ENCODE data around the gene DLX1. TPM values are rescaled to one million over a fixed set of nuclear protein-coding genes. Genes with fewer than 3 reads are reported as not detected.

DLX1 gene
- total RNA-seq, 1 donor from 2014 or later = 0.61 TPM

DNA sequence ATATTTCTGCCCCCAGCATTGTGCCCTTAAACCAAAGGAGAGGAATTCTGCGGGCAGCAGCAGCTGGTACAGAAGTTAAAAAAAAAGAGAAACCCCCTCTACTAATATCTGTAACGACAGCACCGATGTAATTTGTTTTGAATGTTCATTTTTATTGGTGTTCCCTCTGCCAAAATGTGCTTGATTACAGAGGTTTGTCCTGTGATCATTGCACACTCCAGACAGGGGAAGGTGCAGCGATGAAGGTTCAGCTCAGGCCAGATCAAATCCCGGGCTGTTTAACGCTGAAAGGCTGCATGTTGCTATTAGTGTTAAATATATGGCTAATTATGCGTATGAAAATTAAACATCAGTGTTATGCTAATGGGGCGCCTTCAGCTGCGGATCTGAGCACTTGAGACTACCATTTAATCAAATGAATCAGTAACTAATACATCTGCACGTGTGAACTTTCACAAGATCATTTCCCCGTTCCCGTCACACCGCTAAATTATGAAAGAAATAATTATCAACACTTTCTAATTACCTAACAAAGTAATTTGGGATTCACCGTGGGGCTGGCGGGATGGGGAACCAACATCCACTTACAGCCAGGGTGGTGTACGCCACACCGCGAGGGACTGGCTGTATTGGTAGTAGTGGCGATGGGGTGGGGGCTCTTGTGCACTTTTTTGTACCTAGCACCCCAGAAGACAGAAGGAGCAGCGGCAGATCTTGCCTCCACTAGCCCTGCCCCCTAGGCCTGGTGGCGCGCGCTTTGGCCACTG is 1.5 kb upstream of the DLX1 start:
- Mint-ChIP-seq H3K4me1 (ENCODE audit: low read depth, unreplicated experiment) (peaks cover 31% of the 10 kb centered on the region), H3K4me3 (ENCODE audit: unreplicated experiment) (peak overlapping the region; percentile 90), H3K36me3 (ENCODE audit: unreplicated experiment) (no peaks in the 10 kb centered on the region), H3K9me3 (ENCODE audit: unreplicated experiment) (peaks cover 20% of the 10 kb centered on the region), H3K27ac (ENCODE audit: unreplicated experiment) (peak overlapping the region; percentile 33), H3K27me3 (ENCODE audit: unreplicated experiment) (peaks cover 58% of the 10 kb centered on the region)
- TF ChIP-seq, protein P1, sequence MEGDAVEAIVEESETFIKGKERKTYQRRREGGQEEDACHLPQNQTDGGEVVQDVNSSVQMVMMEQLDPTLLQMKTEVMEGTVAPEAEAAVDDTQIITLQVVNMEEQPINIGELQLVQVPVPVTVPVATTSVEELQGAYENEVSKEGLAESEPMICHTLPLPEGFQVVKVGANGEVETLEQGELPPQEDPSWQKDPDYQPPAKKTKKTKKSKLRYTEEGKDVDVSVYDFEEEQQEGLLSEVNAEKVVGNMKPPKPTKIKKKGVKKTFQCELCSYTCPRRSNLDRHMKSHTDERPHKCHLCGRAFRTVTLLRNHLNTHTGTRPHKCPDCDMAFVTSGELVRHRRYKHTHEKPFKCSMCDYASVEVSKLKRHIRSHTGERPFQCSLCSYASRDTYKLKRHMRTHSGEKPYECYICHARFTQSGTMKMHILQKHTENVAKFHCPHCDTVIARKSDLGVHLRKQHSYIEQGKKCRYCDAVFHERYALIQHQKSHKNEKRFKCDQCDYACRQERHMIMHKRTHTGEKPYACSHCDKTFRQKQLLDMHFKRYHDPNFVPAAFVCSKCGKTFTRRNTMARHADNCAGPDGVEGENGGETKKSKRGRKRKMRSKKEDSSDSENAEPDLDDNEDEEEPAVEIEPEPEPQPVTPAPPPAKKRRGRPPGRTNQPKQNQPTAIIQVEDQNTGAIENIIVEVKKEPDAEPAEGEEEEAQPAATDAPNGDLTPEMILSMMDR (IDR thresholded peaks at IDR 0.05; ENCODE audit: partially characterized antibody, unreplicated experiment) = no peak
- no peak for DNase-seq

DNA sequence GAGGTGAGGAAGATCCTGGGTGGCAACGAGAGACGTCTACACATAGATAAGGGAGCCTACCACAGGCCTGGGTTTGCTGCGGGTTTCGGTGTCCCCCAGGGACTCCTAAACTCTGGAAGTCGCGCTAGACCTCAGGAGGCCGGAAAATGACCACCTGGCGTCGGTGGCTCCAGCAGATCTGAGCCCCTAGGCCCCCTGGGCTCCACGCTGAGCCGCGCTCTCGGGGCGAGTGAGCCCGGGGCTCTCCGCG is 987 bp upstream of the DLX1 start:
- H3K4me1 Mint-ChIP-seq (ENCODE audit: low read depth, unreplicated experiment) = peaks cover 31% of the 10 kb centered on the region
- peak; percentile 23 for DNase-seq
- H3K4me3 Mint-ChIP-seq (ENCODE audit: unreplicated experiment) = peak overlapping the region; percentile 90
- TF ChIP-seq, protein P1 (IDR thresholded peaks at IDR 0.05; ENCODE audit: partially characterized antibody, unreplicated experiment) = no peak
- H3K9me3 Mint-ChIP-seq (ENCODE audit: unreplicated experiment) = peaks cover 22% of the 10 kb centered on the region
- no peaks in the 10 kb centered on the region for H3K36me3 Mint-ChIP-seq (ENCODE audit: unreplicated experiment)
- peaks cover 57% of the 10 kb centered on the region for H3K27me3 Mint-ChIP-seq (ENCODE audit: unreplicated experiment)
- no peak overlapping the region for H3K27ac Mint-ChIP-seq (ENCODE audit: unreplicated experiment)

DNA sequence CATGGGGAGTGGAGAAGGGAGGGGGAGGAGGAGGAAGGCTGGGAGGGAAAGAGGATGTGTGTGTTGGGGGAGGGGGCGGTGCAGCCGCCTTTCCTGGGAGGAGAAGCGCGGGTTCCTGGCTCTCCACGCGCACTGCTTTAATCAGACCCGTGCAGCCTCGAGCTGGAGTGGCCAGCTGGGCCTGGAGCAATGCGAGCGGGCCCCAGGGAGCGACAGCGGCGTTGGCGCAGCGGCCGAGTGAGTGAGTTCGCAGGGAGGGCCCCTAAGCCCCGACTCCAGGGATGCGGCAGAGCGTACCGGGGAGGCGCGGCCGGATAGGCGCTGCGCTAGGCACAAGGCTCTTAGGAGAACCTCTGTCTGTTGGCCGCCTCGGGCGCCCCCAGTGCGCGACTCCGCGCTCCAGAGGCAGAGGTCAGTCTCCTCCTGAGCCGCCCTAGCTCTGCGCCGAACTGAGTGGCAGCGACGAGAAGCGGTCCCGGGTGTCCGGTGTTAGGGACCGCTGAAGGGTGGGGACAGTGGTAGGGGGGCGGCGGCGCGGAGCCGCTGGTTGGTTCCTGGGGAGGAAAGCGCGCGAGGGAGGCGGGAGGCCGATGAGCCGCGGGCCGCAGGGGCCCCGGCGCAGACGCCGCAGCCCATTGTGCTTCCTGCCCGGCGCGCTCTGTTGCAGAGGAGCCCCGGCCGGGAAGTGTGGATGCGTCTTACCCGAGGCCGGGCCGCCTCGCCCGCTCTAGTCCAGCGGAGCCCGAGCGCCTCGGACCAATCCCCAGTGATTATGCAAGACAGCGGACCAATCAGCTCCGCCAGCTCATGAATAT is 455 bp upstream of the DLX1 start:
- Mint-ChIP-seq H3K27ac (ENCODE audit: unreplicated experiment) (no peak overlapping the region), H3K4me3 (ENCODE audit: unreplicated experiment) (peak overlapping the region; percentile 90), H3K9me3 (ENCODE audit: unreplicated experiment) (peaks cover 24% of the 10 kb centered on the region), H3K4me1 (ENCODE audit: low read depth, unreplicated experiment) (peaks cover 31% of the 10 kb centered on the region), H3K27me3 (ENCODE audit: unreplicated experiment) (peaks cover 57% of the 10 kb centered on the region), H3K36me3 (ENCODE audit: unreplicated experiment) (no peaks in the 10 kb centered on the region)
- DNase-seq = peak; percentile 91
- TF ChIP-seq, protein P1 (IDR thresholded peaks at IDR 0.05; ENCODE audit: partially characterized antibody, unreplicated experiment) = no peak

DNA sequence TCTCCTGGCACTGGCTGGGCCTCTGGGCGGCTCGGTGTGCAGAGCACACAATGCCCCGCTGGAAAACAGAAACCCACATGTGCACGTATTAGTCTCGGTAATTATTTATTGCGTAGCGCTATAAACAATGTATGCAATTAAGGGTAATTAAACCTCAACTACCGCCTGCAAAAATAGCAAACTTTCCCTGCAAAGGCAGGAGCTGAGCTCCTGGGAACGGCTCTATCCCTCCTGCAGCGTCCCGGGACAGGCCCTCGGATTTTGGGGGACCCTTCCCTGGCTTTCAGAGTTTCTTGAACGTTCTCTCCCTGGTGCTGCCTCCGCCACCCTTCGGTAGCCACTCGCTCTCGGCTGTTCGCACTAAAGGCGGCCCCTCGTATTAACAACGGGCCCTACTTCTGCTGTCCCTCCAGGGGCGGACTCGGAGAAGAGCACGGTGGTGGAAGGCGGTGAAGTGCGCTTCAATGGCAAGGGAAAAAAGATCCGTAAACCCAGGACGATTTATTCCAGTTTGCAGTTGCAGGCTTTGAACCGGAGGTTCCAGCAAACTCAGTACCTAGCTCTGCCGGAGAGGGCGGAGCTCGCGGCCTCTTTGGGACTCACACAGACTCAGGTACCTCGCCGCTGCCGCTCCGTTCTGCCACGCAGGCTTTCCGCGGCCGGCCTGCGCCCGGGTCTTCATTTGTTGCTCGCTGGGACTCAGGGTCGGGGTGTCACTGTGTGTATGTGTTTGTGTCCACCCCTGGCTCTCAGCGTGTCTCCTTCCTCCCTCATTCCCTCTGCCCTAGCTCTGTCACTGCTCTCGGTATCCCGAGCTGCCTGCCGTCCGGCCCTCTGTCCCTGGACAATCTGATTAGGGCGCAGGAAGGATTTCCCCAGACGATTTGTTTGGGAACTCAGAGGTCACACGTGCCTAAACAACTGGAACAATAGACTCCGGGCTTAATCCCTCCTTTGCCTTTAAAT is 1.2 kb downstream of the DLX1 start:
- Mint-ChIP-seq H3K36me3 (ENCODE audit: unreplicated experiment) (no peaks in the 10 kb centered on the region), H3K4me1 (ENCODE audit: low read depth, unreplicated experiment) (peaks cover 28% of the 10 kb centered on the region), H3K4me3 (ENCODE audit: unreplicated experiment) (peak overlapping the region; percentile 76), H3K27ac (ENCODE audit: unreplicated experiment) (no peak overlapping the region), H3K27me3 (ENCODE audit: unreplicated experiment) (peaks cover 59% of the 10 kb centered on the region), H3K9me3 (ENCODE audit: unreplicated experiment) (peaks cover 24% of the 10 kb centered on the region)
- TF ChIP-seq, protein P1 (IDR thresholded peaks at IDR 0.05; ENCODE audit: partially characterized antibody, unreplicated experiment) = no peak
- peak; percentile 61 for DNase-seq

All from glutamatergic neuron (in vitro differentiated cells).